HEK293T (cell line): ENCODE data around the gene ITFG2.

Experiments
- CTCF ChIA-PET: fragments of 350-600 bp; formaldehyde crosslinking; extraction: SDS; loops from one replicate; lab custom pipeline; 2021; ENCODE audit warnings: antibody characterized with exemption, inconsistent platforms; lab: Yijun Ruan, JAX
- POLR2A ChIA-PET: fragments of 350-600 bp; formaldehyde crosslinking; extraction: SDS; loops from one replicate; lab custom pipeline; 2020; ENCODE audit warnings: antibody characterized with exemption, inconsistent platforms; lab: Yijun Ruan, JAX
- DNase-seq: peaks from one replicate; pipeline ENCODE4 v3.0.0; 2012; ENCODE audit warnings: mixed read lengths; ENCODE audit errors: extremely low spot score
- ARNT ChIP-seq: fragments of 450-650 bp; IDR thresholded peaks from 2 replicates; pipeline ENCODE4 v1.6.1; 2017; ENCODE audit warnings: mild to moderate bottlenecking
- BHLHE40 ChIP-seq: fragments of 450-650 bp; IDR thresholded peaks from 2 replicates; pipeline ENCODE4 v1.6.1; 2016; ENCODE audit warnings: mild to moderate bottlenecking, moderate library complexity, borderline replicate concordance
- CTBP1 ChIP-seq: fragments of 450-650 bp; IDR thresholded peaks from 2 replicates; pipeline ENCODE4 v1.6.1; 2016; ENCODE audit warnings: borderline replicate concordance
- ELF4 ChIP-seq: fragments of 450-650 bp; IDR thresholded peaks from 2 replicates; pipeline ENCODE4 v1.6.1; 2017; ENCODE audit warnings: antibody characterized with exemption
- FOXA1 ChIP-seq: fragments of 450-650 bp; IDR thresholded peaks from 2 replicates; pipeline ENCODE4 v1.6.1; 2016; ENCODE audit warnings: mild to moderate bottlenecking
- FOXK2 ChIP-seq: fragments of 450-650 bp; IDR thresholded peaks from 2 replicates; pipeline ENCODE4 v1.6.1; 2016; ENCODE audit warnings: mild to moderate bottlenecking
- FOXM1 ChIP-seq: fragments of 450-650 bp; IDR thresholded peaks from 2 replicates; pipeline ENCODE4 v1.6.1; 2017; ENCODE audit warnings: mild to moderate bottlenecking, borderline replicate concordance
- HDGF ChIP-seq: fragments of 450-650 bp; IDR thresholded peaks from 2 replicates; pipeline ENCODE4 v1.6.1; 2017; ENCODE audit warnings: antibody characterized with exemption, borderline replicate concordance
- L3MBTL2 ChIP-seq: fragments of 450-650 bp; conservative IDR thresholded peaks from 2 replicates; pipeline ENCODE4 v1.6.1; 2016; ENCODE audit warnings: mild to moderate bottlenecking
- LEF1 ChIP-seq: fragments of 450-650 bp; IDR thresholded peaks from 2 replicates; pipeline ENCODE4 v1.6.1; 2017; ENCODE audit warnings: mild to moderate bottlenecking, borderline replicate concordance
- NFRKB ChIP-seq: fragments of 450-650 bp; IDR thresholded peaks from 2 replicates; pipeline ENCODE4 v1.6.1; 2016; ENCODE audit warnings: mild to moderate bottlenecking, moderate library complexity
- SP1 ChIP-seq: fragments of 450-650 bp; IDR thresholded peaks from 2 replicates; pipeline ENCODE4 v1.6.1; 2017
- SUZ12 ChIP-seq: fragments of 450-650 bp; IDR thresholded peaks from 2 replicates; pipeline ENCODE4 v1.6.1; 2016; ENCODE audit warnings: mild to moderate bottlenecking
- TARDBP ChIP-seq: fragments of 450-650 bp; IDR thresholded peaks from 2 replicates; pipeline ENCODE4 v1.6.1; 2016
- ZNF384 ChIP-seq: fragments of 450-650 bp; IDR thresholded peaks from 2 replicates; pipeline ENCODE4 v1.6.1; 2016
- TF ChIP-seq, protein P1 (sequence below): fragments of 450-650 bp; IDR thresholded peaks from 2 replicates; pipeline ENCODE4 v1.6.1; 2016

Gene ITFG2

GRCh38 chr12:2844786-2845185 is 32.3 kb downstream of the ITFG2 start:
- DNase-seq: no peak
- POLR2A ChIA-PET: interaction anchor here (1.1 to 2.1 kb wide), 5 partner anchors 9 to 49 kb away, joined by 3 to 9 read pairs (median 5); partner anchors contain the start of genes FKBP4, FOXM1, ITFG2 and RHNO1
- TF ChIP-seq LEF1 (no peak), SP1 (no peak), FOXA1 (no peak), NFRKB (no peak), FOXK2 (no peak), HDGF (no peak)
- CTCF ChIA-PET: interaction anchor here (0.6 to 1.9 kb wide), 6 partner anchors 9 to 571 kb away, joined by 3 to 17 read pairs (median 4); no protein-coding TSS in a partner anchor

GRCh38 chr12:2845280-2845679 is 32.8 kb downstream of the ITFG2 start:
- ChIA-PET CTCF (interaction anchor here (0.8 to 1.9 kb wide), 7 partner anchors 9 to 228 kb away, joined by 3 to 17 read pairs (median 5); no protein-coding TSS in a partner anchor), POLR2A (interaction anchor here (1.1 to 2.1 kb wide), 6 partner anchors 9 to 50 kb away, joined by 3 to 9 read pairs (median 4); partner anchors contain the start of genes FKBP4, FOXM1, ITFG2 and RHNO1)
- DNase-seq: no peak
- no peak for TF ChIP-seq TARDBP
- no peak for TF ChIP-seq CTBP1
- no peak for TF ChIP-seq SUZ12
- no peak for TF ChIP-seq HDGF
- TF ChIP-seq FOXM1: no peak
- no peak for TF ChIP-seq ZNF384
- TF ChIP-seq FOXA1: no peak
- TF ChIP-seq L3MBTL2: no peak
- TF ChIP-seq LEF1: no peak
- TF ChIP-seq BHLHE40: no peak

GRCh38 chr12:2851931-2852330 is 39.5 kb downstream of the ITFG2 start:
- no peak for DNase-seq
- POLR2A ChIA-PET: no interaction called here
- CTCF ChIA-PET: no interaction called here
- no peak for TF ChIP-seq FOXM1

DNA sequence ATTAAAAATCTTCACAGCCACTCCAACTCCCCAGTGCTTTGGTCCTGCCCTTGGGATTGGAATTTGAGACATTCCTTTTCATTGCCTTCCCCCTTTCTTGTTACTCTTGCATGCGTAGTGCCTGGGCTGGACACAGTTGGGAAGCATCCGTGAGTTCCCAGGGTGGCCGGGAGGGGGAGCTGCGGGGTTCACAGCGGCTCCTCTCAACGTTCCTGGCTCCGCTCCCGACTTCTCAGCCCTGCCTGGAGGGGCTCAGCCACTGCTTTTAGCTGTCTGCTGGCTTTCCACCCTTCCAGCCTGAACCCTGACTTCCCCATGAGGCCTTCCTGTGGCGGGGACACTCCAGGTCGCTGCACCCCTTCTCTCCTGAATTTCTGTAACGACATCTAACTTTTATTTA is 41.2 kb downstream of the ITFG2 start:
- peak; percentile 92 for DNase-seq
- TF ChIP-seq ZNF384 (no peak), ARNT (no peak), FOXA1 (no peak), SP1 (no peak), ELF4 (no peak), TARDBP (no peak), CTBP1 (no peak), L3MBTL2 (no peak), BHLHE40 (no peak)
- ChIA-PET POLR2A (interaction anchor here (0.7 to 1.4 kb wide), 3 partner anchors 9 to 27 kb away, joined by 3 to 5 read pairs (median 4); partner anchors contain the start of genes FOXM1 and RHNO1), CTCF (interaction anchor here (0.6 to 2.1 kb wide), 9 partner anchors 8 to 181 kb away, joined by 3 to 17 read pairs (median 4); no protein-coding TSS in a partner anchor)

DNA sequence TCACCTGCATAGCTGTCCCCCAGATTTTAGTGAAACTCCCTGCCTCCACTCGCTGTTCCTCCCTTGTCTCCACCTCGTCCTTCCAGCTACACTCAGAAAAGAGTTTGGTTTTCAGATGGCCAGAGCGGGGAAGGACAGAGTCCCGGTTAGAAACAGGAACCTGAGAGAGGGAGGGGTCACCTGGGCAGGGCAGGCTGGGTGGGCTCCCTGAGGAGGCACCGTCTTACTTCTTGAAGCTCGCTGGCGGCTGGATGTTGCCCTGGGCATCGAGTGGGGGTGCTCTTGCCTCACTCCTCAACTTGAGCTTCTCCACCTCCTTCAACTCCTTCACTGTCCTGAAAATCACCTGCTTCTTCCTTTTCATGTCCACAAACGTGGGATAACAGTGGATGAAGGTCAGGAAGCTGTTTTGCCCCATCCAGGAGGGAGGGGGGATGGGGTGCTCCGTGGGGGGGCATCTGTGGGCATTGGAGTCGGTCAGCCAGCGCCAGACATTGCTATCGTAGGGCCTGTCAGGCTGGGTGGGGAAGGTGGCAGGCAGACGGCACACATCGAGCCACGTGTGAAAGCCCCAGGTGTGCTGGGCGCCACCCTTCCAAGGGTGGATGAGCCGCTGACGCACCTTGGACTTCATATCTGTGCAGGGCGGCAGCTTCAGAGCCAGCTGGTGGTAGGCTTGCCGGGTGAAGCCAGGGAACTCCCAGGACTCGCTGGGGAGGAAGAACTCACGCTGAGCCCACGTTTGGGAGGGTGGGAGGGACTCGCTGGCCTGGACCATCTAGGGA is 42.4 kb downstream of the ITFG2 start:
- TF ChIP-seq CTBP1: no peak
- TF ChIP-seq LEF1: no peak
- TF ChIP-seq FOXA1: no peak
- TF ChIP-seq SUZ12: no peak
- TF ChIP-seq ZNF384: no peak
- TF ChIP-seq ELF4: no peak
- TF ChIP-seq BHLHE40: no peak
- no peak for TF ChIP-seq NFRKB
- TF ChIP-seq, protein P1, sequence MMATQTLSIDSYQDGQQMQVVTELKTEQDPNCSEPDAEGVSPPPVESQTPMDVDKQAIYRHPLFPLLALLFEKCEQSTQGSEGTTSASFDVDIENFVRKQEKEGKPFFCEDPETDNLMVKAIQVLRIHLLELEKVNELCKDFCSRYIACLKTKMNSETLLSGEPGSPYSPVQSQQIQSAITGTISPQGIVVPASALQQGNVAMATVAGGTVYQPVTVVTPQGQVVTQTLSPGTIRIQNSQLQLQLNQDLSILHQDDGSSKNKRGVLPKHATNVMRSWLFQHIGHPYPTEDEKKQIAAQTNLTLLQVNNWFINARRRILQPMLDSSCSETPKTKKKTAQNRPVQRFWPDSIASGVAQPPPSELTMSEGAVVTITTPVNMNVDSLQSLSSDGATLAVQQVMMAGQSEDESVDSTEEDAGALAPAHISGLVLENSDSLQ: no peak
- ChIA-PET CTCF (interaction anchor here (0.5 to 2.1 kb wide), 6 partner anchors 9 to 179 kb away, joined by 3 to 17 read pairs (median 6); no protein-coding TSS in a partner anchor), POLR2A (interaction anchor here (0.9 to 1.4 kb wide), 3 partner anchors 10 to 26 kb away, joined by 3 to 5 read pairs (median 4); partner anchors contain the start of genes FOXM1 and RHNO1)
- no peak for DNase-seq

GRCh38 chr12:2855546-2855945 is 43.1 kb downstream of the ITFG2 start:
- no peak for DNase-seq
- TF ChIP-seq BHLHE40: no peak
- no peak for TF ChIP-seq LEF1
- TF ChIP-seq FOXA1: no peak
- no peak for TF ChIP-seq L3MBTL2
- TF ChIP-seq NFRKB: no peak
- TF ChIP-seq FOXM1: no peak
- TF ChIP-seq HDGF: no peak
- no peak for TF ChIP-seq FOXK2
- TF ChIP-seq ARNT: no peak
- TF ChIP-seq SP1: no peak
- TF ChIP-seq SUZ12: no peak
- no peak for TF ChIP-seq ELF4
- no peak for TF ChIP-seq CTBP1
- TF ChIP-seq, protein P1: no peak
- TF ChIP-seq ZNF384: no peak
- no peak for TF ChIP-seq TARDBP
- CTCF ChIA-PET: interaction anchor here (1.9 kb wide), 1 partner anchor 89 kb away, joined by 9 read pairs; no protein-coding TSS in a partner anchor
- POLR2A ChIA-PET: no interaction called here
